Gastroesophageal sphincter (tissue), 4 donors: Measurements from ENCODE around the gene MAL. TPM values are rescaled to one million over a fixed set of nuclear protein-coding genes. Genes with fewer than 3 reads are reported as not detected.

Experiments used
- ATAC-seq: fragments of 150-250 bp; one replicate; pipeline ENCODE4 v1.9.1; 2016; ENCODE audit warnings: mild to moderate bottlenecking, moderate library complexity
- H3K27ac ChIP-seq, 4 donors: fragments of 200-600 bp; sonication (generic) in 3 of 4; 1 replicate in 3 of 4; 2 replicates in 1 of 4; pipeline ENCODE4 v1.5.1; 2016 to 2019
- H3K27me3 ChIP-seq: fragments of 200-600 bp; sonication (generic); one replicate; pipeline ENCODE4 v1.5.1; 2019
- H3K36me3 ChIP-seq, 2 donors: fragments of 200-600 bp; sonication (generic); one replicate each; pipeline ENCODE4 v1.5.1; 2019; ENCODE audit warnings: control low read depth in 1 of 2
- H3K4me1 ChIP-seq, 3 donors: fragments of 200-600 bp; sonication (generic); 1 replicate in 2 of 3; 2 replicates in 1 of 3; pipeline ENCODE4 v1.5.1; 2016 to 2019; ENCODE audit warnings: control low read depth in 2 of 3
- H3K4me3 ChIP-seq, 2 donors: fragments of 200-600 bp; sonication (generic); one replicate each; pipeline ENCODE4 v1.5.1; 2019; ENCODE audit warnings: mild to moderate bottlenecking in 1 of 2, moderate library complexity in 1 of 2
- H3K9me3 ChIP-seq, 3 donors: fragments of 200-600 bp; sonication (generic); one replicate each; pipeline ENCODE4 v1.5.1; 2017 to 2019; ENCODE audit warnings: control low read depth in 2 of 3
- EP300 ChIP-seq: sonication (generic); formaldehyde crosslinking; IDR thresholded peaks from one replicate; pipeline ENCODE4 v1.6.1; 2017; ENCODE audit warnings: antibody characterized with exemption, mild to moderate bottlenecking
- POLR2A ChIP-seq, 2 donors: fragments of 450-650 bp; IDR thresholded peaks; one replicate each; pipeline ENCODE4 v1.6.1; 2017; ENCODE audit warnings: antibody characterized with exemption in 2 of 2, mild to moderate bottlenecking in 2 of 2, moderate library complexity in 1 of 2
- POLR2AphosphoS5 ChIP-seq: sonication (generic); formaldehyde crosslinking; IDR thresholded peaks from one replicate; pipeline ENCODE4 v1.6.1; 2017; ENCODE audit warnings: antibody characterized with exemption
- WGBS, 2 donors: methylation state at CpG; one replicate each; pipeline ENCODE4 v1.1.5; 2018; ENCODE audit warnings: low coverage in 1 of 2; 5-methylcytosine and 5-hydroxymethylcytosine counted together
- total RNA-seq, 4 donors: library from RNA; depleted of rRNA; stranded (reverse); fragments of >200 nt; gene quantifications; one replicate each; pipeline ENCODE4 v1.1.0, GENCODE V29; 2016
- TF ChIP-seq, protein P1 (sequence below), 4 experiments: fragments of 200-600 bp in 2 of 4; fragments of 450-650 bp in 2 of 4; sonication (generic) in 1 of 4; IDR thresholded peaks; one replicate each; pipeline ENCODE4 v1.5.1; 2017 to 2019; ENCODE audit warnings: antibody characterized with exemption in 4 of 4, mild to moderate bottlenecking in 2 of 4, moderate library complexity in 2 of 4

MAL gene
- total RNA-seq, 4 donors from 2014 or later = 21.3 to 39.8 (median 32.0) TPM

DNA sequence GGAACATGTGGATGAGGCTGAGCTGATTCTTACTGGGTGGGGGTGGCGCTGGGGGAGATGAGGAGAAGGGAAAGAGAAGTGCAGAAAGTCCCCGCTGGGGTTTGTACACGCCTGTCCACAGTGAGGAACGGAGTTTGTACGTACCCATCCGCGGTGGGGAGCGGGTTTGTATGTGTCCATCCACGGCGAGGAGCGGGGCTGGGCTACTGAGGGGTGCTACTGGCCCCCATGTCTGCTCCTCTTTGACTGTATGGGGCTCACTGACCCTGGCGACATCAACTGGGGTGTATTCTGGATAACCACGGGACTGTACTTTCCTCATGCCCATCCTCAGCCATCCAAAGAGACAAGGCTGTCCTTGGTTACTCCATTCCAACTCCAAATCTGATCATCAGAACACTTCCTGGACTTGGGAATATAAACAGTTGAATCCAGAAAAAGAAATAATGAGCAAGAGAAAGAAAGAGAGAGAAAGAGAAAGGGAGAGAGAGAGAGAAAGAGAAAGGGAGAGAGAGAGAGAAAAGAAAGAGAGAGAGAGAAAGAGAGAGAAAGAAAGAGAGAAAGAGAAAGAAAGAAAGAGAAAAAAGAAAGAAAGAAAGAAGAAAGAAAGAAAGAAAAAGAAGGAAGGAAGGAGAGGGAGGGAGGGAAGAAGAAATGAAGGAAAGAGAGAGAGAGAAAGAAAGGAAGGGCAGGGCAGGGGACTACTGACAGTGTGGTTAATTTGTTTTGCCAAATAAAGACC lies 21.0 kb downstream of the MAL start:
- Histone ChIP-seq H3K9me3 (no peaks in the 10 kb centered on the region), H3K27ac (no peak overlapping the region), H3K4me1 (peaks cover 0 to 42% (median 14%) of the 10 kb centered on the region in 3 donors), H3K27me3 (peaks cover 19% of the 10 kb centered on the region), H3K36me3 (no peaks in the 10 kb centered on the region), H3K4me3 (no peak overlapping the region)
- WGBS, 2 donors = 88% methylated on average over 9 of the region's 13 CpGs; no CpG with 5 or more reads in 1 of the 2 donors
- ATAC-seq = no peak
- no peak for TF ChIP-seq POLR2A (IDR thresholded peaks at IDR 0.05)
- TF ChIP-seq EP300 = no peak
- TF ChIP-seq, protein P1, sequence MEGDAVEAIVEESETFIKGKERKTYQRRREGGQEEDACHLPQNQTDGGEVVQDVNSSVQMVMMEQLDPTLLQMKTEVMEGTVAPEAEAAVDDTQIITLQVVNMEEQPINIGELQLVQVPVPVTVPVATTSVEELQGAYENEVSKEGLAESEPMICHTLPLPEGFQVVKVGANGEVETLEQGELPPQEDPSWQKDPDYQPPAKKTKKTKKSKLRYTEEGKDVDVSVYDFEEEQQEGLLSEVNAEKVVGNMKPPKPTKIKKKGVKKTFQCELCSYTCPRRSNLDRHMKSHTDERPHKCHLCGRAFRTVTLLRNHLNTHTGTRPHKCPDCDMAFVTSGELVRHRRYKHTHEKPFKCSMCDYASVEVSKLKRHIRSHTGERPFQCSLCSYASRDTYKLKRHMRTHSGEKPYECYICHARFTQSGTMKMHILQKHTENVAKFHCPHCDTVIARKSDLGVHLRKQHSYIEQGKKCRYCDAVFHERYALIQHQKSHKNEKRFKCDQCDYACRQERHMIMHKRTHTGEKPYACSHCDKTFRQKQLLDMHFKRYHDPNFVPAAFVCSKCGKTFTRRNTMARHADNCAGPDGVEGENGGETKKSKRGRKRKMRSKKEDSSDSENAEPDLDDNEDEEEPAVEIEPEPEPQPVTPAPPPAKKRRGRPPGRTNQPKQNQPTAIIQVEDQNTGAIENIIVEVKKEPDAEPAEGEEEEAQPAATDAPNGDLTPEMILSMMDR (IDR thresholded peaks at IDR 0.05) = no peak

DNA sequence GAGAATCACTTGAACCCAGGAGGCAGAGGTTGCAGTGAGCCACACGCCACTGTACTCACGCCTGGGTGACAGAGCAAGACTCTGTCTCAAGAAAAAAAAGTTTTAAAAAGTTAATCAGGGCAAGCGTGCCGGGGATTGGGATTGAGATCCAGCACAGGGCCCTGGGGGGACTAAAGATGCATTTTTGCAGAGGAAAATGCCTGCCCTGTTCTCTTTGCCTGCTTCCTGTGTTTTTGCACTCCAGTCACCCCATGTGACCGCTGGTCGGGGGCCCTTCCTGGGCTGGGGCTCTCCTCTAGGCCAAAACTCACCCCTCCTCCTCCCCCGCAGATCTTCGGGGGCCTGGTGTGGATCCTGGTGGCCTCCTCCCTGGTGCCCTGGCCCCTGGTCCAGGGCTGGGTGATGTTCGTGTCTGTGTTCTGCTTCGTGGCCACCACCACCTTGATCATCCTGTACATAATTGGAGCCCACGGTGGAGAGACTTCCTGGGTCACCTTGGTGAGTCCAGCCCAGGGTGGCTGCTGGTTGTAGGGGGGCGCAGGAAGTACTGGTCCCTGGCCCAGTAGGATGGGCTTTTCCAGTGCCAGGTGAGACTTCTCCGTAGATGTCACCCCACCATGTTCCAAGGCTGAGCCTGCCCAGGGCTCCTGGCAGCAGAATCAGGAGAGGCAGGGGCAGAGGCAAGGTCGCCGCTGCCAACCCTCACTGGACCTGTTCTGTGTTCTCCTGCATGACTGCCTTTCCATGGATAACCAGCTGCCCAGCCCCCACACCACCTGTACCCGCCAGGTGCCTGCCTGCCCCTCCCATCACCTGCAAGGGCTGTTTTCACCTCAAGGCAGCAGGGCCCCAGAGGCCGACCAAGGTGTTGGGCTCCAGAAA lies 22.4 kb downstream of the MAL start:
- Histone ChIP-seq H3K27ac (peak overlapping the region in 1 of 4 donors; percentile 0), H3K27me3 (peaks cover 31% of the 10 kb centered on the region), H3K4me3 (no peak overlapping the region), H3K4me1 (peaks cover 0 to 30% (median 8%) of the 10 kb centered on the region in 3 donors), H3K36me3 (no peaks in the 10 kb centered on the region), H3K9me3 (no peaks in the 10 kb centered on the region)
- ATAC-seq = no peak
- 52 to 84% methylated on average over 6 to 7 of the region's 17 CpGs for WGBS, 2 donors
- TF ChIP-seq POLR2AphosphoS5 (no peak), EP300 (no peak), POLR2A (IDR thresholded peaks at IDR 0.05) (no peak)
- TF ChIP-seq, protein P1 (IDR thresholded peaks at IDR 0.05) = no peak

DNA sequence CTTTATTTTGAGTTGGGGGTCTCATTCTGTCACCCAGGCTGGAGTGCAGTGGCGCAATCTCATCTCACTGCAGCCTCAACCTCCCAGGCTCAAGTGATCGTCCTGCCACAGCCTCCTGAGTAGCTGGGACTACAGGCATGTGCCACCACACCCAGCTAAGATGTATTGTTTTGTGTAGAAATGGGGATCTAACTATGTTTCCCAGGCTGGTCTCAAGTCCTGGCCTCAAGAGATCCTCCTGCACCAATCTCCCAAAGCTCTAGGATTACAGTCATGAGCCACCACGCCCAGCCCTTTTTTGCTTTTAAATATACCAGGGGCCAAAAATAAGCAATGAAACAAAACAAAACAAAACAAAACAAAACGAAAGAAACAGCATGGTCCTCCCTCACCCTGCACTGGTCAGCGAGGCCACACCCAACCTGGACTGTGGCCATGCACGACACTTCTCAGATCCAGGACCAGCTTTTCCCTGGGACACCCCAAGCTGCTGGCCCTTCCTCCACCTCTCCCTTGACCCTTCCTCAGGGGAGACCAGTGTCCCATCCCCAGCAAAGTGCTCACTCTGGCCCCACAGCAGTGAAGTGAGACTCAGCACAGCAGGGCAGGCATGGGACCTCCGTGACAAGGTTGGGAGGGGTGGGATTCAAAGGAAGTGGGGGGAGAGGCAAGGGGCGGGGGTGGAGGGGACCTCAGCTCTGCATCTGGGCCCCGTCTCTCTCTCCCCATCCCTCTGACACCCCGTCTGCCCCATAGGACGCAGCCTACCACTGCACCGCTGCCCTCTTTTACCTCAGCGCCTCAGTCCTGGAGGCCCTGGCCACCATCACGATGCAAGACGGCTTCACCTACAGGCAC lies 23.5 kb downstream of the MAL start:
- peaks cover 0 to 18% (median 0%) of the 10 kb centered on the region in 3 donors for H3K4me1 ChIP-seq
- H3K9me3 ChIP-seq = no peaks in the 10 kb centered on the region
- peak overlapping the region in 1 of 4 donors; percentile 8 for H3K27ac ChIP-seq
- ATAC-seq = no peak
- WGBS, 2 donors = 63 to 73% methylated on average over 2 to 6 of the region's 15 CpGs
- peaks cover 43% of the 10 kb centered on the region for H3K27me3 ChIP-seq
- TF ChIP-seq, protein P1 (IDR thresholded peaks at IDR 0.05) = no peak
- TF ChIP-seq EP300 (no peak), POLR2AphosphoS5 (no peak), POLR2A (IDR thresholded peaks at IDR 0.05) (no peak)
- no peak overlapping the region for H3K4me3 ChIP-seq
- H3K36me3 ChIP-seq = no peaks in the 10 kb centered on the region

DNA sequence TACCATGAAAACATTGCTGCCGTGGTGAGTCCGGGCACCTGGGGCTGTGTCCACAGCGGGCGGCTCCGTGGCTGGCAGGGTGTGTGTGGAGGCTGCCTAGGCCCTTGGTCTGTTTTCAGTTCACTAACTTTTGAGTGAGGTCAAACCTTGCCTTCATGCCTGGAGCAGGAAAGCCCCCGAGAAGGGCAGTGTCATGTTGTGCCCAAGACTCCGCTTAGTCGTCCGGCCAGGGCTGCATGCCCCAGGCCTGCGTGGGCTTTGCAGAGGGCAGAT lies 24.1 kb downstream of the MAL start:
- Histone ChIP-seq H3K4me3 (no peak overlapping the region), H3K27me3 (peaks cover 49% of the 10 kb centered on the region), H3K4me1 (peaks cover 0 to 12% (median 0%) of the 10 kb centered on the region in 3 donors), H3K9me3 (no peaks in the 10 kb centered on the region), H3K36me3 (no peaks in the 10 kb centered on the region), H3K27ac (no peak overlapping the region)
- 100% methylated on average over 2 of the region's 10 CpGs; no CpG with 5 or more reads in 1 of the 2 donors for WGBS, 2 donors
- no peak for ATAC-seq
- TF ChIP-seq EP300 (no peak), POLR2A (IDR thresholded peaks at IDR 0.05) (no peak), POLR2AphosphoS5 (no peak)
- TF ChIP-seq, protein P1 (IDR thresholded peaks at IDR 0.05) = no peak
